Body of pancreas (tissue), 4 donors: Measurements from ENCODE around the gene ATAD3B. TPM values are rescaled to one million over a fixed set of nuclear protein-coding genes. Genes with fewer than 3 reads are reported as not detected.
A peak's percentile ranks its signal among the peaks of the same experiment; 100 is the strongest.

Experiments used
- ATAC-seq: fragments of 150-250 bp; one replicate; pipeline ENCODE4 v1.9.1; 2016
- DNase-seq, 4 donors: peaks; one replicate each; pipeline ENCODE4 v3.0.0-alpha.2; 2019
- H3K27ac ChIP-seq, 4 donors: fragments of 200-600 bp; sonication (generic); 1 replicate in 3 of 4; 2 replicates in 1 of 4; pipeline versions ENCODE4 v1.5.1 to v1.6.1; 2016 to 2019; ENCODE audit warnings: mild to moderate bottlenecking in 1 of 4, mixed read lengths in 1 of 4, moderate library complexity in 1 of 4
- H3K27me3 ChIP-seq, 2 donors: fragments of 200-600 bp; sonication (generic); one replicate each; pipeline ENCODE4 v1.6.0; 2016; ENCODE audit warnings: mild to moderate bottlenecking in 1 of 2
- H3K36me3 ChIP-seq, 2 donors: fragments of 200-600 bp; sonication (generic); replicated peaks in 1 of 2; 2 replicates each; pipeline ENCODE4 v1.5.1; 2016; ENCODE audit warnings: low read depth in 2 of 2; ENCODE audit not compliant: insufficient read depth in 1 of 2
- H3K4me1 ChIP-seq: fragments of 200-600 bp; sonication (generic); one replicate; pipeline ENCODE4 v1.6.0; 2016
- H3K4me3 ChIP-seq, 2 donors: fragments of 200-600 bp; sonication (generic); 1 replicate in 1 of 2; 2 replicates in 1 of 2; pipeline ENCODE4 v1.5.1; 2016 to 2019
- H3K9me3 ChIP-seq, 3 donors: fragments of 200-600 bp; sonication (generic); 1 replicate in 2 of 3; 2 replicates in 1 of 3; pipeline ENCODE4 v1.5.1; 2016
- POLR2A ChIP-seq, 3 donors: fragments of 450-650 bp; IDR thresholded peaks; one replicate each; pipeline ENCODE4 v1.6.1; 2016; ENCODE audit warnings: antibody characterized with exemption in 3 of 3, mild to moderate bottlenecking in 2 of 3
- WGBS, 2 donors: methylation state at CpG; one replicate each; pipeline ENCODE4 v1.1.5; 2017; 5-methylcytosine and 5-hydroxymethylcytosine counted together
- intact Hi-C: fragments of 100-400 bp; cut with DNase I; formaldehyde crosslinking; loops from one replicate; pipeline ENCODE4 v1.15.1; 2023
- total RNA-seq, 2 donors: library from RNA; depleted of rRNA; stranded (reverse); fragments of >200 nt; gene quantifications; one replicate each; pipeline ENCODE4 v1.1.0, GENCODE V29; 2016
- TF ChIP-seq, protein P1 (sequence below), 7 experiments: fragments of 450-650 bp in 4 of 7; fragments of 200-600 bp in 3 of 7; sonication (generic) in 3 of 7; IDR thresholded peaks; one replicate each; pipeline ENCODE4 v1.5.1; 2016 to 2019; ENCODE audit warnings: antibody characterized with exemption in 7 of 7

The ATAD3B gene
- total RNA-seq, 2 donors from 2014 or later: 16.6 to 37.2 TPM

DNA sequence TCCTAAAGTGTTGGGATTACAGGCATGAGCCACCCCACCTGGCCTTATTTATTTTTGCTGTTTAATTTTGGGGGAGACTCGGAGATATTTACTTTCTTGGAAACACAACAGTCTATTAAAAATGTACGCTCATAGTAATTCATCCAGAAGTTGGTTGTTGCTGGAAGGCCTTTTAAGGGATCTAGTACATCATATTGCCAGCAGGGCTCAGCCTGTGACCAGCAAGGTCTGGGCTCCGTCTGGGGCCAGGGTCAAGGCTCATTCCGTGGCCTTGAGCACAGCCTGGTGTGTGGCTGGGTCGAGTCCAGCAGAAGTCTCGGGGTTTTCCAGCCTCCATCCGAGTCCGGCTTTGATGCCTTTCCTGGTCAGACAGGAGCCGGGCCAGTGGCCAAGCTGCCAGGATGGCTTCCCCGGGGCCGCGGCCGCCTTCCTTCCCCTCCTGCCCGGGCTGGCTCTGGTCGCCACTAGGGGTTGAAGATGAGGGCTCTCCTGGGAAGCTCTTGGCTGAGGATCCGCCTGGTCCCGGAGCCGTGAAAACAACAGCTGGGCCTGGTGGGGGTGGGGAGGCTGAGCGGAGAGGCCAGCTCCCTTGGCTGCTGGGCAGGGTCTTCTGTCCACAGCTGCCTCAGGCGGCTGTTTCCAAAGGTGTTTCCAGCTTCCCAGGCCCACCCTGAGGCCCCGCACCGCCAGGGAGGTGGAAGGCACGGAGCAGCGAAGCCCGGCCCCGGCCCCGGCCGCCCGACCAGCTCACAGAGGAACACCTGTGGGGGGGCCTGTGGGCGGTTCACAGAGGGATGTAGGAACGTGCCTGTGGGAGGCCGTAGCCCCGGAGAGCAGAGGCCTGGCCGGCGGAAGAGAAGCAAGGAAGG is 41.2 kb upstream of the ATAD3B start:
- Histone ChIP-seq H3K27ac (peak overlapping the region; percentile 78 to 94 (median 93)), H3K4me1 (peaks cover 71% of the 10 kb centered on the region), H3K9me3 (no peaks in the 10 kb centered on the region), H3K4me3 (no peak overlapping the region), H3K27me3 (no peaks in the 10 kb centered on the region), H3K36me3 (no peaks in the 10 kb centered on the region)
- DNase-seq (peak; percentile 76 to 91 (median 87)), ATAC-seq (peak; percentile 50)
- TF ChIP-seq POLR2A (IDR thresholded peaks at IDR 0.05): peak in 2 of 3 donors; percentile 38 to 50
- TF ChIP-seq, protein P1, sequence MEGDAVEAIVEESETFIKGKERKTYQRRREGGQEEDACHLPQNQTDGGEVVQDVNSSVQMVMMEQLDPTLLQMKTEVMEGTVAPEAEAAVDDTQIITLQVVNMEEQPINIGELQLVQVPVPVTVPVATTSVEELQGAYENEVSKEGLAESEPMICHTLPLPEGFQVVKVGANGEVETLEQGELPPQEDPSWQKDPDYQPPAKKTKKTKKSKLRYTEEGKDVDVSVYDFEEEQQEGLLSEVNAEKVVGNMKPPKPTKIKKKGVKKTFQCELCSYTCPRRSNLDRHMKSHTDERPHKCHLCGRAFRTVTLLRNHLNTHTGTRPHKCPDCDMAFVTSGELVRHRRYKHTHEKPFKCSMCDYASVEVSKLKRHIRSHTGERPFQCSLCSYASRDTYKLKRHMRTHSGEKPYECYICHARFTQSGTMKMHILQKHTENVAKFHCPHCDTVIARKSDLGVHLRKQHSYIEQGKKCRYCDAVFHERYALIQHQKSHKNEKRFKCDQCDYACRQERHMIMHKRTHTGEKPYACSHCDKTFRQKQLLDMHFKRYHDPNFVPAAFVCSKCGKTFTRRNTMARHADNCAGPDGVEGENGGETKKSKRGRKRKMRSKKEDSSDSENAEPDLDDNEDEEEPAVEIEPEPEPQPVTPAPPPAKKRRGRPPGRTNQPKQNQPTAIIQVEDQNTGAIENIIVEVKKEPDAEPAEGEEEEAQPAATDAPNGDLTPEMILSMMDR (IDR thresholded peaks at IDR 0.05): peak in 5 of 7 experiments; percentile 12 to 42 (median 29)
- WGBS, 2 donors: 8 to 30% methylated on average over 14 to 22 of the region's 35 CpGs
- intact Hi-C loops: no loop called here

DNA sequence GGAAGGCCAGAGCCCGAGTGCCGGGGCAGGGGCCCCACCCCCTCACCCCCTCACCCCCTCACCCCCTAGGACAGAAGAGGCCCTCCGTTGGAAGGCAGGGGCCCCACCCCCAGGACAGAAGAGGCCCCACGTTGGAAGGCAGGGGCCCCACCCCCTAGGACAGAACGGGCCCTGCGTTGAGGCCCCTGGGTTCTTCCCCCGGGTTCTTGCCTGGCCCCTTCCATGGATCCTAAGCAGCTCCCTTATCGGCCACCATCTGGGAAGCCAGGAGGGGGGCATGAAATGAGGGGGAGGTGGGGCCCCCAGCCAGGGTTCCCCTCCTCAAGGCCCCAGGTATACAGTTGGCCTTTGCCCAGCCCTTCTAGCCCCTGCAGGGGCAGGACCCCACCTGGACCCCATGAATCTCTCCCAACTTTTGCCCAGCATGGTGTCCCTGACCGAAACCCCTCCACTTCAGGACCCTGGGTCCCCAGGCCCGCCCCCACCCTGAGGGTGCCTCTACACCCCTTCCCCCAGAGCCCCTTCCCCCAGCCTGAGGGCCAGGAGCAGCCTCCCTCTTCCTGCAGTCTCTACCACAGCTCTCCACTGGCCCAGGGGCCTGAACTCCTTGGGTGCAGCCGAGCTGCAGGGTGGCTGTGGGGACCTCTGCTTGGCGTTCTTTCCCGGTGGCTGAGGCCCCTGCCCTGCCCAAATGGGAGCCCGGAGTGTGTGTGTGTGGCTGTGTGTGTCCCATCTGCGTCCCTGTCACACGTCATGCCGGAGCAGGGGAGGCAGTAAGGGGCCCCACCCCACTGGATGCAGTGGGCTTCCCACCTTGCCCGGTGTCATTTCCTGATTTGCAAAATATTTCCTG is 40.3 kb upstream of the ATAD3B start:
- TF ChIP-seq, protein P1 (IDR thresholded peaks at IDR 0.05): no peak
- TF ChIP-seq POLR2A (IDR thresholded peaks at IDR 0.05): no peak
- no peak for DNase-seq
- no peaks in the 10 kb centered on the region for H3K36me3 ChIP-seq
- no peak for ATAC-seq
- intact Hi-C loops: no loop called here
- H3K9me3 ChIP-seq: no peaks in the 10 kb centered on the region
- peaks cover 76% of the 10 kb centered on the region for H3K4me1 ChIP-seq
- H3K4me3 ChIP-seq: no peak overlapping the region
- H3K27ac ChIP-seq: peak overlapping the region; percentile 78 to 94 (median 93)
- H3K27me3 ChIP-seq: no peaks in the 10 kb centered on the region
- 61 to 79% methylated on average over 10 to 18 of the region's 18 CpGs for WGBS, 2 donors

DNA sequence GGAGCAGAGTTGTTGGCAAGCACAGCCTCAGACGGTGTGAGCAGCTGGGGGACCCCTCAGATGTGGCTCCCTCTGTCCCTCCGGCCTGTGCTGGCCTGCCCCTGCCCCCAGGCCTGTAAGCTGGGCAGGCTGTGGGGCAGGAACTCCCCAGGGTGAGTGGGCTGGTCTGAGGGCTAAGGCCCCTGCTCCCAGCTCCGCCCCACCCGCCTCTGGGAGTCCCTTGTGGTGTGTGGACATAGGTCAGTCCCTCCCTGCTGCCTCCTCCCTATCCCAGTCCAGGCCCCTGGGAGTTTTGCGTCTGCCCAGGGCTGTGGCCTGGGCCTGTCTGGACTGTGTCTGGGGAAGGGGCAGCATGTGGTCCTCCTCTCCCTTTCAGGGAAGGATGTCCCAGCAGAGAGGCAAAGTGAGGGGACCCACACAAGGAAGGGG is 39.7 kb upstream of the ATAD3B start:
- Histone ChIP-seq H3K9me3 (no peaks in the 10 kb centered on the region), H3K4me1 (peaks cover 82% of the 10 kb centered on the region), H3K4me3 (no peak overlapping the region), H3K36me3 (no peaks in the 10 kb centered on the region), H3K27me3 (no peaks in the 10 kb centered on the region), H3K27ac (peak overlapping the region; percentile 78 to 94 (median 93))
- WGBS, 2 donors: 47% methylated on average over 5 of the region's 5 CpGs; no CpG with 5 or more reads in 1 of the 2 donors
- DNase-seq (peak in 2 of 4 donors; percentile 48 to 66), ATAC-seq (no peak)
- TF ChIP-seq, protein P1 (IDR thresholded peaks at IDR 0.05): no peak
- peak in 1 of 3 donors; percentile 17 for TF ChIP-seq POLR2A (IDR thresholded peaks at IDR 0.05)
- intact Hi-C loops: no loop called here

DNA sequence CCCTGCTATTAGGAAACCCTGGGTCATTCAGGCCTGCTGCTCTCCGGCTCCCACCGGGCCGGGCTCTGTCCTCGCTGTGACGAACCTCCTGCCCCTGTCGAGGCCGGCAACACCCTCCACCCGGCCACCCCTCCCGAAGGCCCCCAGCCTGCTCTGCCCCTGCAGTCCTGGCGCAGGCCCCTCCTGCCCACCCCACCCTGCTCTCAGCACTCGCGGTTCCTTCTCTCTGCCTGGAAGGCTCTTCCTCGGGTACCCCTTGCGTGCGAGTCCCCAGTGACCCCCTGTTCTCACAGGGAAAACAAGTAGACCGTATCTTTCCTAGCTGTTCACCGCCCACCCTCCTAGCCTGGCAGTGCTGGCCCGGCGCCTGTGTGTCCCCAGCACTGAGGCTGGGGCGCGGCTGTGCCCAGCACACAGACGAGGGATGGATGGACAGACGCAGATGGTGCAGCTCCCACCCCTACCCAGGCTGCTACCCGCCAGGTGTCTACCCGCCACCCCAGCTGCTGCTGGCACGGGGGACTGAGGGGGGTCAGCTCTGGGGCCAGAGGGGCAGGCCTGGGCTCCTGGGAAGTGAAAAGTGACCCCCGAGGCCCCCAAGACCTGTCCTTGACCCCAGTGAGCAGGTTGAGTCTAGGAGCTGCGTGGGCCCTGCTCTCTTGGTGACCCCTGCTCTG is 39.2 kb upstream of the ATAD3B start:
- DNase-seq: peak in 2 of 4 donors; percentile 59 to 66
- WGBS, 2 donors: 64 to 88% methylated on average over 7 to 25 of the region's 28 CpGs
- Histone ChIP-seq H3K4me3 (no peak overlapping the region), H3K27me3 (no peaks in the 10 kb centered on the region), H3K27ac (peak overlapping the region; percentile 78 to 94 (median 93)), H3K4me1 (peaks cover 88% of the 10 kb centered on the region), H3K9me3 (no peaks in the 10 kb centered on the region), H3K36me3 (no peaks in the 10 kb centered on the region)
- TF ChIP-seq, protein P1 (IDR thresholded peaks at IDR 0.05): no peak
- no peak for TF ChIP-seq POLR2A (IDR thresholded peaks at IDR 0.05)
- intact Hi-C loops: no loop called here
- no peak for ATAC-seq
